SW 1271 (cell line): Measurements from ENCODE around the gene RAPGEF4.
"Not testable (repeated sequence)": the region's sequence is repeated elsewhere in the genome, so short reads cannot be mapped to it uniquely, and the experiment has no call there.

Experiments
- DNase-seq, 2 experiments: peaks; one replicate each; lab custom pipeline; 2025; lab: John Stamatoyannopoulos, UW

The RAPGEF4 gene

GRCh38 chr2:173093617-173094016, 358.0 kb downstream of the RAPGEF4 start:
- not testable (repeated sequence) for DNase-seq

- DNase-seq, result no peak
Observed at GRCh38 chr2:173094731-173095130, 359.1 kb downstream of the RAPGEF4 start.

DNA sequence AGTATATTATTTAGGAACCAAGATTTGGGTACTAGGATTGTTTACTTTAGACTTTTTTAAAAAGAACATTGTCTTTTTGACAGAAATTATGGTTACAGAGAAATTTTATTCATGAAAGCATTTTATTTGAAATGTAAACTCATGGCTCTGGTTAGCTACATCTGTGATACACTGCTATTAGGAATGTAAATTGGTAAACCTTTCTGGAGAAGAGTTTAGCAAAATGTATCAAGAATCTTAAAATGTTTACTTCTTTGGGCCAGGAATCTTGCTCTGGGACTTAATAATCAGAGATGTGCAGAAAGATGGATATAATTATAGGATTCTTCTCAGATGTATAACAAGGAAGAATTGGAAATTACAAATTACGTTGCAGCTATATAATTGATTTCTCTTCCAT, 359.7 kb downstream of the RAPGEF4 start:
- DNase-seq, result no peak

DNA sequence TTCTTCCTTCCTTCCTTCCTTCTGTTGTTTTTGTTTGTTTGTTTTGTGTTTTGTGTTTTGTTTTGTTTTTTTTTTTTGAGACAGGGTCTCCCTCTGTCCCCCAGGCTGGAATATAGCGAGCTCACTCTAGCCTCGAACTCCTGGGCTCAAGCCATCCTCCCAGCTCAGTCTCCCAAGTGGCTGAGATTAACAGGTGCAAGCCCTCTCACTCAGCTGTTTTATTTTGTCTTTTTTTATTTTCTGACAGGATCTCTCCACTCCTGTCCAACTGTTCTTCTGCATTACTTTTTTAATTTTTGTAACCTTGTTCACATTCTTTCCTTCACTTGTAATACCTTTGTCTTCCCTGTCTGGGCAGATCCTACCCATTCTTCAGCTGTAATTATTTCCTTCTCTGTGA, 363.6 kb downstream of the RAPGEF4 start:
- no peak for DNase-seq

DNA sequence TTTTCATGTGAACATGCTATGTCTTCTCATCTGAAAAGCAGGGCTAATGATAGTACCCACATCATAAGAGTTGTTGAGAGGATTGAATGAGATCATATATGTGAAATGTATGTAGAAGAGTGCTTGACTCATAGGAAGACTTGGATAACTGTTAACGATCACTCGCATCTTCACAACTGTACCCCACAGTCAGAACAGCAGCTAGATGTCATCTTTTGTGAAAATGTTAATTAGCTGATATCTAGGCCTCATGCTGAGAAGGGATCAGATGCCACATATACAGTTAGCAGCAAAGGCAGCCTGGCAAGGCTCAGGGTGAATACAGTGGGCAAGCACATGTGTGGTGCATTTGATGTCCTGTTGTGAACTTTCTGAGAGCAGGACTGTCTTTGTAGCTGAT, 364.2 kb downstream of the RAPGEF4 start:
- DNase-seq, result no peak

- no peak for DNase-seq
Observed at GRCh38 chr2:173101687-173102086, 366.0 kb downstream of the RAPGEF4 start.
